DND-41 (cell line): ENCODE measurements around the gene ACTG1.
A peak's percentile ranks its signal among the peaks of the same experiment; 100 is the strongest.

Experiments used
- ATAC-seq: fragments of 200-7000 bp; cut with Tn5 transposase; 3 replicates; pipeline ENCODE4 v1.9.1; 2021; ENCODE audit warnings: low read depth; ENCODE audit not compliant: insufficient read depth
- DNase-seq: peaks from one replicate; pipeline ENCODE4 v3.0.0-alpha.2; 2020
- H2AFZ ChIP-seq: 2 replicates; pipeline ENCODE4 v1.6.0; 2012; ENCODE audit warnings: low read depth, low read length
- H3K27ac ChIP-seq: 2 replicates; pipeline ENCODE4 v1.5.1; 2012; ENCODE audit warnings: low read length, inconsistent platforms
- H3K27me3 ChIP-seq: fragments of 200-600 bp; sonication (generic); 2 replicates; pipeline ENCODE4 v1.6.0; 2012; ENCODE audit warnings: low read length, mild to moderate bottlenecking, inconsistent platforms; ENCODE audit not compliant: insufficient read depth, poor library complexity
- H3K36me3 ChIP-seq: 2 replicates; pipeline ENCODE4 v1.5.1; 2012; ENCODE audit warnings: low read length, inconsistent platforms; ENCODE audit not compliant: insufficient read depth
- H3K4me1 ChIP-seq: 2 replicates; pipeline ENCODE4 v1.5.1; 2012; ENCODE audit warnings: mild to moderate bottlenecking, low read length; ENCODE audit not compliant: insufficient read depth
- H3K4me2 ChIP-seq: 2 replicates; pipeline ENCODE4 v1.6.0; 2012; ENCODE audit warnings: mild to moderate bottlenecking, moderate library complexity, low read length, inconsistent platforms; ENCODE audit not compliant: insufficient read depth
- H3K4me3 ChIP-seq, 2 experiments: fragments of 200-600 bp in 1 of 2; shearing (Covaris generic) in 1 of 2; 2 replicates each; pipeline ENCODE4 v1.5.1; 2012 to 2016; ENCODE audit warnings: inconsistent platforms in 2 of 2, low read length in 2 of 2, mild to moderate bottlenecking in 2 of 2, low read depth in 1 of 2, moderate library complexity in 1 of 2
- H3K79me2 ChIP-seq: 2 replicates; pipeline ENCODE4 v1.6.0; 2012; ENCODE audit warnings: low read length, inconsistent platforms; ENCODE audit not compliant: insufficient read depth
- H3K9ac ChIP-seq: 2 replicates; pipeline ENCODE4 v1.6.0; 2012; ENCODE audit warnings: low read depth, mild to moderate bottlenecking, inconsistent platforms, low read length, moderate library complexity
- H3K9me3 ChIP-seq: 2 replicates; pipeline ENCODE4 v1.5.1; 2012; ENCODE audit warnings: low read length, moderate library complexity, mild to moderate bottlenecking, inconsistent platforms; ENCODE audit not compliant: insufficient read depth, severe bottlenecking
- H4K20me1 ChIP-seq: 2 replicates; pipeline ENCODE4 v1.6.0; 2012; ENCODE audit warnings: low read length; ENCODE audit not compliant: insufficient read depth
- CTCF ChIP-seq: IDR thresholded peaks from 2 replicates; pipeline ENCODE4 v1.5.1; 2012; ENCODE audit warnings: borderline replicate concordance, low read length, moderate library complexity, mild to moderate bottlenecking; ENCODE audit not compliant: poor library complexity, severe bottlenecking; ENCODE audit errors: extremely low read depth
- EZH2 ChIP-seq: IDR thresholded peaks from 3 replicates; pipeline ENCODE4 v1.6.1; 2012; ENCODE audit warnings: borderline replicate concordance, low read depth, mild to moderate bottlenecking, moderate library complexity, low read length, inconsistent platforms; ENCODE audit not compliant: severe bottlenecking

ACTG1 gene

DNA sequence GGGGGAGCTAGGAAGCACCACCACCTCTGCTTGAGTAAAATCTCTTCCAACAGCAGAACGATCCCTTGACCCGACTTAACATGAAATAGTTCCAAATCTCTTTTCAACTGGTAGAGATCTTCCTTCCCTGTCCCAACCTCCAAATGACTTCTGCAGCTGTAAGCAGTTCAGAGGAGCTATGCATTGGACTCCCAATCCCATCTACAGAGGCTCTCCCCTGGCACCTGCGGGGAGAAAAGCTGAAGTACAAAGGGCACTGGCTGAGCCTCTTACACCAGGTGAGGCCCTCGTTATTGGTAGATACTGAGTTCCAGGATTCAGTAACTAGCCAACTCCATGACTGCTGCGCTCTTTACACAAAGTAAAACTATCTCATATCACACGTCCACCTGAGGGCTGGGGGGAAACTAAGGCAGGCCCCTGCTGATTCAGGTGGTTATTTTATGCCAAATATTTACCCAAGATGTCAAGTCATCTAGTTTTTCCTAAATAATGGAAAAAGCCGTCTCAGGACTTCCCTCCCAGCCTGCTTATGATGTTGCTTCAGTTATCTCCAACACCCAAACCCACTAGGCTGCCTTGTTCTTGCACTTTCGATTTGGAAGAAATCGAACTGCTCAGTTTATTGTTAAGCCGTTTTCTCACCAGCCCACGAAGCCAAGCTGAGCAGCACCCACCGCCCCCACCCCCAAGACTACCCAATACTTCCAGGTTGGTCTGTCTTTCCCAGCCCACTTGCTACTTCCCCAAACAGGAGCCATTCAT lies 3.2 kb downstream of the ACTG1 start:
- peaks cover 44% of the 10 kb centered on the region for H4K20me1 ChIP-seq
- H3K79me2 ChIP-seq, result peaks cover 57% of the 10 kb centered on the region
- no peak overlapping the region for H2AFZ ChIP-seq
- H3K4me1 ChIP-seq, result peaks cover 24% of the 10 kb centered on the region
- peak overlapping the region; percentile 87 for H3K4me2 ChIP-seq
- H3K27me3 ChIP-seq, result no peaks in the 10 kb centered on the region
- peak; percentile 37 for DNase-seq
- no peaks in the 10 kb centered on the region for H3K9me3 ChIP-seq
- TF ChIP-seq CTCF, result no peak
- no peak for TF ChIP-seq EZH2
- H3K9ac ChIP-seq, result peak overlapping the region; percentile 99
- peak overlapping the region; percentile 80 to 92; a peak in 3 of 4 replicates for H3K4me3 ChIP-seq
- H3K36me3 ChIP-seq, result peaks cover 40% of the 10 kb centered on the region
- H3K27ac ChIP-seq, result peak overlapping the region; percentile 81
- ATAC-seq, result no peak

GRCh38 chr17:81508639-81509206 lies 3.9 kb downstream of the ACTG1 start:
- H3K27me3 ChIP-seq, result no peaks in the 10 kb centered on the region
- peaks cover 44% of the 10 kb centered on the region for H4K20me1 ChIP-seq
- ATAC-seq, result no peak
- H3K9ac ChIP-seq, result peak overlapping the region; percentile 99
- peaks cover 51% of the 10 kb centered on the region for H3K79me2 ChIP-seq
- peak overlapping the region; percentile 80 to 92; a peak in 3 of 4 replicates for H3K4me3 ChIP-seq
- H3K27ac ChIP-seq, result peak overlapping the region; percentile 81
- TF ChIP-seq CTCF, result no peak
- no peak for TF ChIP-seq EZH2
- H3K4me2 ChIP-seq, result peak overlapping the region; percentile 87
- peaks cover 24% of the 10 kb centered on the region for H3K4me1 ChIP-seq
- H3K9me3 ChIP-seq, result no peaks in the 10 kb centered on the region
- peak; percentile 43 for DNase-seq
- peaks cover 40% of the 10 kb centered on the region for H3K36me3 ChIP-seq
- H2AFZ ChIP-seq, result no peak overlapping the region

DNA sequence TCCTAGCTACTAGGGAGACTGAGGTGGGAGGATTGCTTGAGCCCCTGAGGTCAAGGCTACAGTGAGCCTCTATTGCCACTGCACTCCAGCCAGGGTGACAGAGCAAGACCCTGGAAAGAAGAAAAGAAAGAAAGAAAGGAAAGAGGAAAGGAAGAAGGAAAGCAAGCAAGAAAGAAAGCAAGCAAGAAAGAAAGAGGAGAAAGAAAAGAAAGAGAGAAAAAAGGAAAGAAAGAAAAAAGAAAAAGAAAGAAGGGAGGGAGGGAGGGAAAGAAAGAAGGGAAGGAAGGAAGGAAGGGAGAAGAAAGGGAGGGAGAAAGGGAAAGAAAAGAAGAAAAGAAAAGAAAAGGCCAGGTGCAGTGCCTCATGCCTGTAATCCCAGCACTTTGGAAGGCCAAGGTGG lies 9.0 kb downstream of the ACTG1 start:
- Histone ChIP-seq H3K36me3 (peaks cover 1% of the 10 kb centered on the region; the same call in 1 of the 2 replicates), H3K4me1 (peaks cover 2% of the 10 kb centered on the region), H3K79me2 (peaks cover 2% of the 10 kb centered on the region; the same call in 1 of the 2 replicates), H3K4me2 (no peak overlapping the region), H2AFZ (no peak overlapping the region), H3K4me3 (no peak overlapping the region), H3K27ac (no peak overlapping the region), H3K27me3 (no peaks in the 10 kb centered on the region), H3K9me3 (no peaks in the 10 kb centered on the region), H4K20me1 (peaks cover 6% of the 10 kb centered on the region), H3K9ac (no peak overlapping the region)
- ATAC-seq (no peak), DNase-seq (no peak)
- TF ChIP-seq EZH2 (no peak), CTCF (no peak)
